ENCODE data around the gene VMO1. TPM values are rescaled to one million over a fixed set of nuclear protein-coding genes. Genes with fewer than 3 reads are reported as not detected.

VMO1 gene
- total RNA-seq, 1 experiment from 2014 or later: 0.54 TPM

DNA sequence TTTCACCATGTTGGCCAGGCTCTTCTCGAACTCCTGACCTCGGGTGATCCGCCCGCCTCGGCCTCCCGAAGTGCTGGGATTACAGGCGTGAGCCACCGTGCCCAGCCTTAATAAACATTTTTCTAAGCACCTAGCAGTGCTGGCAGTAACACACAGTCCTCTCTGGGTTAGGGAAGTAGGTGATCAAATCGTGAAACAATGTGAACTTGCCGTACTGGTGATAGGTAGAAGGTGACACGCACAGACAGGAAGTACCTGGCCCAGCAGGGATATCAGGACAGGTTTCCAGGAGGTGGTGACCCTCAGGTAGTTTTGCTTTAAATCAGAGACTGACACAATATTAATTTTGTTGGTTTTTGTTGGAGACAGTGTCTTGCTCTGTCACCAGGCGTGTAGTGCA is 25.3 kb upstream of the VMO1 start:
- Mint-ChIP-seq H3K27me3 (ENCODE audit: insufficient read depth, unreplicated experiment) (no peaks in the 10 kb centered on the region), H3K36me3 (ENCODE audit: insufficient read depth, unreplicated experiment) (peaks cover 40% of the 10 kb centered on the region), H3K9me3 (ENCODE audit: unreplicated experiment) (no peaks in the 10 kb centered on the region), H3K4me3 (ENCODE audit: unreplicated experiment) (no peak overlapping the region), H3K27ac (ENCODE audit: unreplicated experiment) (no peak overlapping the region), H3K4me1 (ENCODE audit: low read depth, unreplicated experiment) (no peaks in the 10 kb centered on the region)
- Histone ChIP-seq H3K36me3 (ENCODE audit: control insufficient read depth, insufficient read depth, low read length) (no peaks in the 10 kb centered on the region), H3K4me3 (ENCODE audit: low read depth, low read length) (no peak overlapping the region), H3K9me3 (no peaks in the 10 kb centered on the region), H3K27me3 (replicated peaks; ENCODE audit: control insufficient read depth, insufficient read depth, low read length) (no peaks in the 10 kb centered on the region), H3K4me1 (no peaks in the 10 kb centered on the region)
- BruUV-seq (replicated peaks): no TSS peak
- TF ChIP-seq, protein P1, sequence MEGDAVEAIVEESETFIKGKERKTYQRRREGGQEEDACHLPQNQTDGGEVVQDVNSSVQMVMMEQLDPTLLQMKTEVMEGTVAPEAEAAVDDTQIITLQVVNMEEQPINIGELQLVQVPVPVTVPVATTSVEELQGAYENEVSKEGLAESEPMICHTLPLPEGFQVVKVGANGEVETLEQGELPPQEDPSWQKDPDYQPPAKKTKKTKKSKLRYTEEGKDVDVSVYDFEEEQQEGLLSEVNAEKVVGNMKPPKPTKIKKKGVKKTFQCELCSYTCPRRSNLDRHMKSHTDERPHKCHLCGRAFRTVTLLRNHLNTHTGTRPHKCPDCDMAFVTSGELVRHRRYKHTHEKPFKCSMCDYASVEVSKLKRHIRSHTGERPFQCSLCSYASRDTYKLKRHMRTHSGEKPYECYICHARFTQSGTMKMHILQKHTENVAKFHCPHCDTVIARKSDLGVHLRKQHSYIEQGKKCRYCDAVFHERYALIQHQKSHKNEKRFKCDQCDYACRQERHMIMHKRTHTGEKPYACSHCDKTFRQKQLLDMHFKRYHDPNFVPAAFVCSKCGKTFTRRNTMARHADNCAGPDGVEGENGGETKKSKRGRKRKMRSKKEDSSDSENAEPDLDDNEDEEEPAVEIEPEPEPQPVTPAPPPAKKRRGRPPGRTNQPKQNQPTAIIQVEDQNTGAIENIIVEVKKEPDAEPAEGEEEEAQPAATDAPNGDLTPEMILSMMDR (IDR thresholded peaks at IDR 0.05; ENCODE audit: insufficient read depth in 1 of 2, low read depth in 1 of 2, low read length in 1 of 2, severe bottlenecking in 1 of 2, unreplicated experiment in 1 of 2): no peak
- POLR2A ChIA-PET: no interaction called here
- CTCF ChIA-PET: no interaction called here
- intact Hi-C loops (cut with micrococcal nuclease; ENCODE audit: unreplicated experiment): no loop called here
- DNase-seq: no peak

DNA sequence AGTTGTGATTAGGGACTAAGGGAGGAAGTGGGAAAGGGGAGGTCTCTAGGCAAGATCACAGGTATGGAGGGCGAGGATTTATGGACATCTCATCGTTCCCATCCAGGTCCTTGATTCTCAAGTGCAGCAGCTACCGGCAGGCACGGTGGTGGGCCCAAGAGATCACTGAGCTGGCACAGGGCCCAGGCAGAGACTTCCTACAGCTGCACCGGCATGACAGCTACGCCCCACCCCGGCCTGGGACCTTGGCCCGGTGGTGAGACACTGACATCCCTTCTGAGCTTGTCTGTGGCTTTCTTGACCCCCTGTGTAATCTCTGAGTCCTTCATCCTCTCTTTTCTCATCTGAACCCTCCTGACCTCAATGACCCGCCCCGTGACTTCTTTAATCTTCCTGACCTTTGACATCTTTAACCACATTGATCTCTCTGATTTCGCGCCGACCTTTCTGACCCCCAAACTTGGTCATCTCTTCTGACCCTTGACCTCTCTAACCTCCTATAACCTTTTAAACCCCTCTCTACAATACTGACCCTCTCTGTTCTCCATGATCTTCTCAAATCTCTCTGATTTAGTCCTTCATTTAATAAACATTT is 24.6 kb upstream of the VMO1 start:
- H3K4me3 Mint-ChIP-seq (ENCODE audit: unreplicated experiment): no peak overlapping the region
- Histone ChIP-seq H3K36me3 (ENCODE audit: control insufficient read depth, insufficient read depth, low read length) (no peaks in the 10 kb centered on the region), H3K4me1 (no peaks in the 10 kb centered on the region), H3K4me3 (ENCODE audit: low read depth, low read length) (no peak overlapping the region), H3K9me3 (no peaks in the 10 kb centered on the region), H3K27me3 (replicated peaks; ENCODE audit: control insufficient read depth, insufficient read depth, low read length) (no peaks in the 10 kb centered on the region)
- H3K9me3 Mint-ChIP-seq (ENCODE audit: unreplicated experiment): no peaks in the 10 kb centered on the region
- H3K36me3 Mint-ChIP-seq (ENCODE audit: insufficient read depth, unreplicated experiment): peaks cover 33% of the 10 kb centered on the region
- no peaks in the 10 kb centered on the region for H3K27me3 Mint-ChIP-seq (ENCODE audit: insufficient read depth, unreplicated experiment)
- no peaks in the 10 kb centered on the region for H3K4me1 Mint-ChIP-seq (ENCODE audit: low read depth, unreplicated experiment)
- ChIA-PET POLR2A (no interaction called here), CTCF (interaction anchor here (0.6 kb wide), 1 partner anchor 15 kb away, joined by 3 read pairs; the partner anchor contains the start of gene PSMB6)
- no peak for DNase-seq
- no TSS peak for BruUV-seq (replicated peaks)
- intact Hi-C loops (cut with micrococcal nuclease; ENCODE audit: unreplicated experiment): no loop called here
- TF ChIP-seq, protein P1 (IDR thresholded peaks at IDR 0.05; ENCODE audit: insufficient read depth in 1 of 2, low read depth in 1 of 2, low read length in 1 of 2, severe bottlenecking in 1 of 2, unreplicated experiment in 1 of 2): no peak
- H3K27ac Mint-ChIP-seq (ENCODE audit: unreplicated experiment): no peak overlapping the region

DNA sequence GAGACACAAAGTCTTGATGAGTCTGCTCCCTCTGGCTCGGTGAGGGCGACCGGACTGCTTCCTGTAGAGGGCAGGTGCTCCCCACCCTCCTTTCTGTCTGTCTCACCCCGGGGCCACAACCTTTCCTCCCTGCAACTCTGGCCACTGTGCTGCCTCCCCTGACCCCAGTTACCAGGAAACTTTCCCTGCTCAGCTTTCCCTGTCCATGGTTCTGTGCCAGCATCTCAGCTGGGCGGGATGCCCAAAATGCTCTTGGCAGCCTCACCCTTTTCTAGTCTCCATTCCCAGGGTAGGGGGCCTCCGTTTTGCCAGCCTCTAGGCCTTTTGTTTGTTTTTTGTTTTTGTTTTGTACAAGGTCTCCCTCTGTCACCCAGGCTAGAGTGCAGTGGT is 22.2 kb upstream of the VMO1 start:
- H3K36me3 ChIP-seq (ENCODE audit: control insufficient read depth, insufficient read depth, low read length): no peaks in the 10 kb centered on the region
- TF ChIP-seq, protein P1 (IDR thresholded peaks at IDR 0.05; ENCODE audit: insufficient read depth in 1 of 2, low read depth in 1 of 2, low read length in 1 of 2, severe bottlenecking in 1 of 2, unreplicated experiment in 1 of 2): no peak
- Mint-ChIP-seq H3K36me3 (ENCODE audit: insufficient read depth, unreplicated experiment) (peaks cover 23% of the 10 kb centered on the region), H3K27ac (ENCODE audit: unreplicated experiment) (no peak overlapping the region), H3K4me3 (ENCODE audit: unreplicated experiment) (peak overlapping the region; percentile 74), H3K4me1 (ENCODE audit: low read depth, unreplicated experiment) (no peaks in the 10 kb centered on the region), H3K27me3 (ENCODE audit: insufficient read depth, unreplicated experiment) (no peaks in the 10 kb centered on the region), H3K9me3 (ENCODE audit: unreplicated experiment) (no peaks in the 10 kb centered on the region)
- no peaks in the 10 kb centered on the region for H3K4me1 ChIP-seq
- no peaks in the 10 kb centered on the region for H3K27me3 ChIP-seq (replicated peaks; ENCODE audit: control insufficient read depth, insufficient read depth, low read length)
- H3K9me3 ChIP-seq: no peaks in the 10 kb centered on the region
- intact Hi-C loops (cut with micrococcal nuclease; ENCODE audit: unreplicated experiment): no loop called here
- DNase-seq: no peak
- H3K4me3 ChIP-seq (ENCODE audit: low read depth, low read length): no peak overlapping the region
- CTCF ChIA-PET: no interaction called here
- POLR2A ChIA-PET: no interaction called here
- no TSS peak for BruUV-seq (replicated peaks)
